MM.1S (cell line): ENCODE results near the gene PAPSS1.

ENCODE experiments used
- DNase-seq: peaks from one replicate; pipeline ENCODE4 v3.0.0-alpha.2; 2015
- H2AFZ ChIP-seq: fragments of 300-600 bp; sonication (generic); 2 replicates; pipeline ENCODE4 v1.6.0; 2016; ENCODE audit warnings: antibody characterized with exemption, low read length
- H3F3A ChIP-seq: fragments of 300-600 bp; sonication (generic); 2 replicates; pipeline ENCODE4 v1.6.1; 2016; ENCODE audit warnings: mild to moderate bottlenecking, antibody characterized with exemption, low read length, moderate library complexity, mixed read lengths; ENCODE audit not compliant: insufficient read depth
- H3K27ac ChIP-seq: fragments of 300-600 bp; sonication (generic); 2 replicates; pipeline ENCODE4 v1.5.1; 2016; ENCODE audit warnings: mild to moderate bottlenecking, low read length
- H3K27me3 ChIP-seq: fragments of 300-600 bp; sonication (generic); replicated peaks from 2 replicates; pipeline ENCODE4 v1.6.0; 2016; ENCODE audit warnings: low read length; ENCODE audit not compliant: insufficient read depth
- H3K36me3 ChIP-seq: fragments of 300-600 bp; sonication (generic); replicated peaks from 2 replicates; pipeline ENCODE4 v1.6.1; 2016; ENCODE audit warnings: mild to moderate bottlenecking, low read length, mixed read lengths; ENCODE audit not compliant: insufficient read depth
- H3K4me1 ChIP-seq: fragments of 300-600 bp; sonication (generic); 2 replicates; pipeline ENCODE4 v1.6.1; 2016; ENCODE audit warnings: low read length, mixed read lengths
- H3K4me2 ChIP-seq: fragments of 300-600 bp; sonication (generic); 2 replicates; pipeline ENCODE4 v1.6.0; 2016; ENCODE audit warnings: low read depth, low read length
- H3K4me3 ChIP-seq: fragments of 300-600 bp; sonication (generic); 2 replicates; pipeline ENCODE4 v1.5.1; 2016; ENCODE audit warnings: low read length, mixed read lengths
- H3K79me2 ChIP-seq: fragments of 300-600 bp; sonication (generic); 2 replicates; pipeline ENCODE4 v1.6.1; 2016; ENCODE audit warnings: mixed run types, low read length, mixed read lengths
- H3K9ac ChIP-seq: fragments of 300-600 bp; sonication (generic); 2 replicates; pipeline ENCODE4 v1.6.1; 2016; ENCODE audit warnings: low read length, mixed read lengths
- H3K9me2 ChIP-seq: fragments of 300-600 bp; sonication (generic); replicated peaks from 2 replicates; pipeline ENCODE4 v1.6.1; 2016; ENCODE audit warnings: mild to moderate bottlenecking, low read length, mixed read lengths; ENCODE audit not compliant: insufficient read depth
- H3K9me3 ChIP-seq: fragments of 300-600 bp; sonication (generic); replicated peaks from 2 replicates; pipeline ENCODE4 v1.6.1; 2016; ENCODE audit warnings: mild to moderate bottlenecking, low read length, mixed read lengths; ENCODE audit not compliant: insufficient read depth
- H4K20me1 ChIP-seq: fragments of 300-600 bp; sonication (generic); 2 replicates; pipeline ENCODE4 v1.6.1; 2016; ENCODE audit warnings: mild to moderate bottlenecking, low read length, moderate library complexity, mixed read lengths; ENCODE audit not compliant: insufficient read depth
- EZH2 ChIP-seq: fragments of 300-600 bp; sonication (generic); optimal IDR thresholded peaks from 2 replicates; pipeline ENCODE3; 2017; ENCODE audit warnings: low read depth, mild to moderate bottlenecking, antibody characterized with exemption, low read length, mixed read lengths
- EZH2phosphoT487 ChIP-seq: fragments of 300-600 bp; sonication (generic); IDR thresholded peaks from 2 replicates; pipeline ENCODE4 v1.6.1; 2018; ENCODE audit warnings: antibody characterized with exemption, low read length
- TF ChIP-seq, protein P1 (sequence below): fragments of 300-600 bp; sonication (generic); IDR thresholded peaks from 2 replicates; pipeline ENCODE4 v1.5.1; 2016; ENCODE audit warnings: antibody characterized with exemption, low read length, mixed read lengths

PAPSS1 gene

DNA sequence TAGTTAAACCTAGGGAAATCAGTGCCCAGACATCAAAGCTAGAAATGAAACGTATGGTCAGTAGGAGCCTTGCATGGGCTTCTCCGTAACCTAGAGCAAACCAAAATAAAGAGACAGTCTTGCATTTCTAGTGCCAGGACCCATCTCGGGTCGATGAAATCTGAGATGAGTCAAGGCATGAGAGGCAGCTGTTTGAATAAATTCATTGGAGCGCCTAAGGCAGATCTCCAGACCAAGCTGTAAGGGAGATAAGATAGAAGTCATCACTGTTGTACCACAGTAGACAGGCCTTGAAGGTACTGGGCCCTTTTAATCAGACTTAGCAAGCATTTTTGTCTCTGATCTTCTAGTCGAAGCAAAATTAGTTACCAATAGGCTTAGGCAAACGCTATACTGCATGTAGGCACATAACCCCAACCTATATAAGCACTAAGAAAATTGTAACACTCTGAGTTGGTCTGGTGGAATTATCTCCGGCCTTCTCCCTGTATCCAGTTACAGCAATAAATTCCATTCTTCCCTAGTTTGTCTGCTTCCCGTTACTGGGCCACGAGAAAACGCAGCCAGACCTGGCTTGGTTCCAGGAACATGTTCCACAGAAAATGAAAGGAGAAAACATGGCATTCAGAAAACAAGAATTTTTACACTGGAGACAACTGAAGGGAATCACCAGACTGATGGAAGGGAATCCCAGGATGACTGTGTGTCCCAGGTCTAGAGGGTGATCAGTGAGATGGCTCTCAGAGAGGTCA is 21.1 kb upstream of the PAPSS1 start:
- no peak for TF ChIP-seq EZH2phosphoT487
- TF ChIP-seq, protein P1, sequence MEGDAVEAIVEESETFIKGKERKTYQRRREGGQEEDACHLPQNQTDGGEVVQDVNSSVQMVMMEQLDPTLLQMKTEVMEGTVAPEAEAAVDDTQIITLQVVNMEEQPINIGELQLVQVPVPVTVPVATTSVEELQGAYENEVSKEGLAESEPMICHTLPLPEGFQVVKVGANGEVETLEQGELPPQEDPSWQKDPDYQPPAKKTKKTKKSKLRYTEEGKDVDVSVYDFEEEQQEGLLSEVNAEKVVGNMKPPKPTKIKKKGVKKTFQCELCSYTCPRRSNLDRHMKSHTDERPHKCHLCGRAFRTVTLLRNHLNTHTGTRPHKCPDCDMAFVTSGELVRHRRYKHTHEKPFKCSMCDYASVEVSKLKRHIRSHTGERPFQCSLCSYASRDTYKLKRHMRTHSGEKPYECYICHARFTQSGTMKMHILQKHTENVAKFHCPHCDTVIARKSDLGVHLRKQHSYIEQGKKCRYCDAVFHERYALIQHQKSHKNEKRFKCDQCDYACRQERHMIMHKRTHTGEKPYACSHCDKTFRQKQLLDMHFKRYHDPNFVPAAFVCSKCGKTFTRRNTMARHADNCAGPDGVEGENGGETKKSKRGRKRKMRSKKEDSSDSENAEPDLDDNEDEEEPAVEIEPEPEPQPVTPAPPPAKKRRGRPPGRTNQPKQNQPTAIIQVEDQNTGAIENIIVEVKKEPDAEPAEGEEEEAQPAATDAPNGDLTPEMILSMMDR, result no peak
- no peak for TF ChIP-seq EZH2
- Histone ChIP-seq H3K79me2 (no peaks in the 10 kb centered on the region), H3K9ac (no peak overlapping the region), H3K4me3 (no peak overlapping the region), H3K4me2 (no peak overlapping the region), H3K27ac (no peak overlapping the region), H3K36me3 (no peaks in the 10 kb centered on the region), H3K27me3 (no peaks in the 10 kb centered on the region), H3K9me2 (no peaks in the 10 kb centered on the region), H3K9me3 (no peaks in the 10 kb centered on the region), H2AFZ (no peak overlapping the region), H3K4me1 (peaks cover 38% of the 10 kb centered on the region), H4K20me1 (no peaks in the 10 kb centered on the region), H3F3A (peaks cover 14% of the 10 kb centered on the region)
- no peak for DNase-seq

DNA sequence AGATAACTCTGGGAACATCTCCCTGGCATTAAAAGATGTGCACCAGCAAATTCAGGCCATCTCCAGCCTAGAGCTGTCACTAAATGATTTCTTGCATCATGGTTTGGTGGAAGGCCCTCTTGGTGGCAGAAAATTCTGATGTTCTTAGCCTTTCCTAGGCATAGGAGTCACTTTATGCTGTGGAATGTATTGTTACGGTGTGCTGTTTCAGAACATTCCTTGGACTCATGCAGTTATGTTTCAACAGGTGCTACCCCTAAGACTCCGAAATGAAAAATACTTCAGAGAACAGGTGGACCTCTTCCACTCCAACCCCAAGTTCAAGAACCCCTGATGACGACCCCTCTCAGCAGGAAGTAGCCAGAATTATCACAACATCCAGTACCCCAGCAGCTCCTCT is 20.3 kb upstream of the PAPSS1 start:
- no peaks in the 10 kb centered on the region for H3K79me2 ChIP-seq
- peaks cover 14% of the 10 kb centered on the region for H3F3A ChIP-seq
- H3K36me3 ChIP-seq, result no peaks in the 10 kb centered on the region
- DNase-seq, result no peak
- H3K4me1 ChIP-seq, result peaks cover 45% of the 10 kb centered on the region
- H2AFZ ChIP-seq, result no peak overlapping the region
- no peak for TF ChIP-seq EZH2phosphoT487
- no peak overlapping the region for H3K27ac ChIP-seq
- no peak overlapping the region for H3K9ac ChIP-seq
- H3K4me2 ChIP-seq, result no peak overlapping the region
- H3K9me3 ChIP-seq, result no peaks in the 10 kb centered on the region
- no peaks in the 10 kb centered on the region for H3K9me2 ChIP-seq
- H3K27me3 ChIP-seq, result no peaks in the 10 kb centered on the region
- H4K20me1 ChIP-seq, result no peaks in the 10 kb centered on the region
- H3K4me3 ChIP-seq, result no peak overlapping the region

DNA sequence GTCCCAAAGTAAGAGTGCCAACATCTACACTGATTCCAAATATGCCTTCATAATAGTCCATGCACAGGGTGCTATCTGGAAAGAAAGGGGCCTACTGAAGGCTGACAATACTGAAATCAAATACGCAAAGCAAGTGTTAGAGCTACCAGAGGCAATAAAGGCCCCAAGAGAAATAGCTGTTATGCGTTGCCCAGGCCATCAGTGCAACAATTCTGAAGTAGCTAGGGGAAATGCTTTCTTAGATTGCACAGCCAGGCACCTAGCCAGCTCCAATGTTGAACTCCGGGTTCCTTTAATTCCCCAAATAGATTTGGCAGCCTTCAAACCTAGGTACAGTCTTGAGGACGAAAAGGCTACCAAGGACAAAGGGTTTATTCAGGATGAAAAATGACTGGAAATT is 17.4 kb upstream of the PAPSS1 start:
- no peak overlapping the region for H2AFZ ChIP-seq
- no peak overlapping the region for H3K4me3 ChIP-seq
- no peak for DNase-seq
- H3K27ac ChIP-seq, result no peak overlapping the region
- H3K9ac ChIP-seq, result no peak overlapping the region
- no peaks in the 10 kb centered on the region for H3K27me3 ChIP-seq
- H3K9me2 ChIP-seq, result no peaks in the 10 kb centered on the region
- H3K9me3 ChIP-seq, result no peaks in the 10 kb centered on the region
- H3K4me2 ChIP-seq, result no peak overlapping the region
- no peaks in the 10 kb centered on the region for H3K36me3 ChIP-seq
- peaks cover 35% of the 10 kb centered on the region for H3K4me1 ChIP-seq
- H4K20me1 ChIP-seq, result no peaks in the 10 kb centered on the region
- peaks cover 14% of the 10 kb centered on the region for H3F3A ChIP-seq
- no peaks in the 10 kb centered on the region for H3K79me2 ChIP-seq
- TF ChIP-seq, protein P1, result no peak
- TF ChIP-seq EZH2phosphoT487, result no peak
- TF ChIP-seq EZH2, result no peak

DNA sequence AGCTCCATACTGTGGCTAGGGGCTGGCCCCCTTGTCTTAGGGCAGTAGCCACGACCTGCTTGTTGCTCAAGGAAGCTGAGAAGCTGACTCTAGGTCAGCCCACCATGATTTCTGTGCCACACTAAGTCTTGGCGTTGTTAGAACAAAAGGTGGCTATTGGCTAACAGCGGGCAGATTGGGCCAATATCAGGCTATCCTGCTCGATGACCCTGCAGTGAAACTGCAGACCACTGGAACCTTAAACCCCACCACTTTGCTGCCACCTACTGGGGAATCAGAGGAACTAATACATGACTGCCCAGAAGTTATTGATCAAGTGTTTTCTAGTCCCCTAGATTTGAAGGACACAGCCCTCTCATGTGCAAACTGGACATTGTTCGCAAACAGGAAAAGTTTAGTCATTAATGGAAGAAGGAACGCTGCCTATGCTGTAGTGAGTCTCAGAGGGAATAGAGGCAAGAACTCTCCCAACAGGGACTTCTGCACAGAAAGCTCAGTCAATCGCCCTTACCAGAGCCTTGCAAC is 17.0 kb upstream of the PAPSS1 start:
- no peaks in the 10 kb centered on the region for H3K79me2 ChIP-seq
- H3F3A ChIP-seq, result peaks cover 14% of the 10 kb centered on the region
- no peak overlapping the region for H2AFZ ChIP-seq
- H3K27ac ChIP-seq, result no peak overlapping the region
- no peak overlapping the region for H3K9ac ChIP-seq
- TF ChIP-seq EZH2phosphoT487, result no peak
- TF ChIP-seq, protein P1, result peak; percentile 90
- no peaks in the 10 kb centered on the region for H4K20me1 ChIP-seq
- H3K27me3 ChIP-seq, result no peaks in the 10 kb centered on the region
- no peaks in the 10 kb centered on the region for H3K36me3 ChIP-seq
- no peaks in the 10 kb centered on the region for H3K9me2 ChIP-seq
- peaks cover 35% of the 10 kb centered on the region for H3K4me1 ChIP-seq
- H3K4me3 ChIP-seq, result no peak overlapping the region
- DNase-seq, result peak; percentile 37
- H3K9me3 ChIP-seq, result no peaks in the 10 kb centered on the region
- peak overlapping the region; percentile 27; the same call in 1 of the 2 replicates for H3K4me2 ChIP-seq
